PC-9 (cell line): Measurements from ENCODE around the gene ZDHHC11B.

Experiments used
- EZH2 ChIP-seq: fragments of 200-600 bp; sonication (generic); IDR thresholded peaks from 2 replicates; pipeline ENCODE4 v1.8.0; 2017; ENCODE audit warnings: antibody characterized with exemption, low read depth
- TF ChIP-seq, protein P1 (sequence below): fragments of 200-600 bp; sonication (generic); conservative IDR thresholded peaks from 2 replicates; pipeline ENCODE4 v1.6.1; 2017; ENCODE audit warnings: mixed run types, antibody characterized with exemption, mild to moderate bottlenecking, moderate library complexity

DNA sequence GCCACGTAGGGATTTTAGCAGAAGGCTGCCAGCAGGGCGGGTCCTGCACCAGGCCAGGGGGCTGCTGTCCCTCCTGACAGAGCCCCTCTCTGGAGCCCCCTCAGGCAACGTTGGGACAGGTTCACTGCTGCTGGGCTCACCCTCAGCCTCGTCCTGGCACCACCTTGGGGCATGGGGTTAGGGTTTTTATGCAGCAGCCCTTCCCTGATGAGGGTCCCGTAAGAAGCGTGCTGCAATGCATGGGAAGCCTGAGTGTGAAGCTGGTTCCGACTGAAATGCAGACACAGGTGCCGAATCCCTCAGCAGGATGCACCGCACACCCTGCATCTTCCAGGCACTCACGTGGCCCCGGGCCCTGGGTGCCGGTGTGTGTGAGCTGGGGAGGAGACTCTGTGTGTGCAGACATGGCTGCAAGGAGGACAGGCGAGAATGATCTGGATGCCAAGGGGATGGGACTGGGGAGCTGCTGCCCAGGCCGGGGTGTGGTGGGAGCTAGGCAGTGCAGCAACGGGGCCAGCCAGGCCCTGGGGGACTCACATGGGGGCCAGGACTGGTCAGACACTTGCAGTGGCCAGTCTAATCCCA, 27.1 kb downstream of the ZDHHC11B start:
- TF ChIP-seq, protein P1, sequence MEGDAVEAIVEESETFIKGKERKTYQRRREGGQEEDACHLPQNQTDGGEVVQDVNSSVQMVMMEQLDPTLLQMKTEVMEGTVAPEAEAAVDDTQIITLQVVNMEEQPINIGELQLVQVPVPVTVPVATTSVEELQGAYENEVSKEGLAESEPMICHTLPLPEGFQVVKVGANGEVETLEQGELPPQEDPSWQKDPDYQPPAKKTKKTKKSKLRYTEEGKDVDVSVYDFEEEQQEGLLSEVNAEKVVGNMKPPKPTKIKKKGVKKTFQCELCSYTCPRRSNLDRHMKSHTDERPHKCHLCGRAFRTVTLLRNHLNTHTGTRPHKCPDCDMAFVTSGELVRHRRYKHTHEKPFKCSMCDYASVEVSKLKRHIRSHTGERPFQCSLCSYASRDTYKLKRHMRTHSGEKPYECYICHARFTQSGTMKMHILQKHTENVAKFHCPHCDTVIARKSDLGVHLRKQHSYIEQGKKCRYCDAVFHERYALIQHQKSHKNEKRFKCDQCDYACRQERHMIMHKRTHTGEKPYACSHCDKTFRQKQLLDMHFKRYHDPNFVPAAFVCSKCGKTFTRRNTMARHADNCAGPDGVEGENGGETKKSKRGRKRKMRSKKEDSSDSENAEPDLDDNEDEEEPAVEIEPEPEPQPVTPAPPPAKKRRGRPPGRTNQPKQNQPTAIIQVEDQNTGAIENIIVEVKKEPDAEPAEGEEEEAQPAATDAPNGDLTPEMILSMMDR: no peak
- no peak for TF ChIP-seq EZH2
